Measurements from ENCODE around the gene HNF4A. TPM values are rescaled to one million over a fixed set of nuclear protein-coding genes. Genes with fewer than 3 reads are reported as not detected.

The HNF4A gene
- total RNA-seq, 2 donors from 2014 or later: 56.3 to 58.0 TPM

GRCh38 chr20:44429017-44429339 is 73.5 kb downstream of the HNF4A start:
- H3K4me1 ChIP-seq (ENCODE audit: control insufficient read depth, insufficient read depth, low read length): no peaks in the 10 kb centered on the region
- peaks cover 11% of the 10 kb centered on the region for H3K4me1 Mint-ChIP-seq
- 98% methylated on average over 2 of the region's 2 CpGs; no CpG with 5 or more reads in 1 of the 2 experiments for WGBS, 2 experiments (ENCODE audit: insufficient coverage in 1 of 2, insufficient read length in 1 of 2)
- H3K27ac Mint-ChIP-seq: no peak overlapping the region
- H3K27ac ChIP-seq (ENCODE audit: low read depth, low read length): no peak overlapping the region
- no peaks in the 10 kb centered on the region for H3K27me3 Mint-ChIP-seq (ENCODE audit: insufficient read depth)
- no peaks in the 10 kb centered on the region for H3K9me3 Mint-ChIP-seq
- H3K9ac ChIP-seq (ENCODE audit: extremely low read depth, low read length, poor library complexity, severe bottlenecking): no peak overlapping the region
- no peaks in the 10 kb centered on the region for H3K9me3 ChIP-seq (ENCODE audit: control insufficient read depth, low read length)
- TF ChIP-seq CTCF (conservative IDR thresholded peaks at IDR 0.05): no peak
- H3K4me3 Mint-ChIP-seq: no peak overlapping the region
- no peak for DNase-seq
- H3K36me3 Mint-ChIP-seq (ENCODE audit: low read depth): peaks cover 31% of the 10 kb centered on the region
- H3K27me3 ChIP-seq (ENCODE audit: control insufficient read depth, insufficient read depth, low read length, poor library complexity, severe bottlenecking): no peaks in the 10 kb centered on the region
- no peak overlapping the region for H3K4me3 ChIP-seq (ENCODE audit: low read length)
- peaks cover 42% of the 10 kb centered on the region for H3K36me3 ChIP-seq (ENCODE audit: control insufficient read depth, insufficient read depth, low read length)

GRCh38 chr20:44429419-44430269 is 74.1 kb downstream of the HNF4A start:
- Histone ChIP-seq H3K36me3 (ENCODE audit: control insufficient read depth, insufficient read depth, low read length) (peaks cover 36% of the 10 kb centered on the region), H3K9ac (ENCODE audit: extremely low read depth, low read length, poor library complexity, severe bottlenecking) (no peak overlapping the region), H3K9me3 (ENCODE audit: control insufficient read depth, low read length) (no peaks in the 10 kb centered on the region), H3K4me3 (ENCODE audit: low read length) (no peak overlapping the region), H3K4me1 (ENCODE audit: control insufficient read depth, insufficient read depth, low read length) (no peaks in the 10 kb centered on the region), H3K27me3 (ENCODE audit: control insufficient read depth, insufficient read depth, low read length, poor library complexity, severe bottlenecking) (no peaks in the 10 kb centered on the region), H3K27ac (ENCODE audit: low read depth, low read length) (no peak overlapping the region)
- no peak for DNase-seq
- WGBS, 2 experiments (ENCODE audit: insufficient coverage in 1 of 2, insufficient read length in 1 of 2): 92% methylated on average over 9 to 17 of the region's 17 CpGs
- H3K4me1 Mint-ChIP-seq: peaks cover 11% of the 10 kb centered on the region
- no peak for TF ChIP-seq CTCF (conservative IDR thresholded peaks at IDR 0.05)
- H3K27me3 Mint-ChIP-seq (ENCODE audit: insufficient read depth): no peaks in the 10 kb centered on the region
- no peak overlapping the region for H3K4me3 Mint-ChIP-seq
- H3K27ac Mint-ChIP-seq: no peak overlapping the region
- H3K36me3 Mint-ChIP-seq (ENCODE audit: low read depth): peaks cover 31% of the 10 kb centered on the region
- H3K9me3 Mint-ChIP-seq: no peaks in the 10 kb centered on the region

- no peaks in the 10 kb centered on the region for H3K9me3 Mint-ChIP-seq
- no peaks in the 10 kb centered on the region for H3K4me1 ChIP-seq (ENCODE audit: control insufficient read depth, insufficient read depth, low read length)
- H3K4me1 Mint-ChIP-seq: peaks cover 11% of the 10 kb centered on the region
- H3K27ac ChIP-seq (ENCODE audit: low read depth, low read length): no peak overlapping the region
- peaks cover 31% of the 10 kb centered on the region for H3K36me3 Mint-ChIP-seq (ENCODE audit: low read depth)
- H3K27me3 ChIP-seq (ENCODE audit: control insufficient read depth, insufficient read depth, low read length, poor library complexity, severe bottlenecking): no peaks in the 10 kb centered on the region
- no peaks in the 10 kb centered on the region for H3K9me3 ChIP-seq (ENCODE audit: control insufficient read depth, low read length)
- peaks cover 36% of the 10 kb centered on the region for H3K36me3 ChIP-seq (ENCODE audit: control insufficient read depth, insufficient read depth, low read length)
- H3K27ac Mint-ChIP-seq: no peak overlapping the region
- H3K4me3 ChIP-seq (ENCODE audit: low read length): no peak overlapping the region
- no peak overlapping the region for H3K9ac ChIP-seq (ENCODE audit: extremely low read depth, low read length, poor library complexity, severe bottlenecking)
- TF ChIP-seq CTCF (conservative IDR thresholded peaks at IDR 0.05): no peak
- no peaks in the 10 kb centered on the region for H3K27me3 Mint-ChIP-seq (ENCODE audit: insufficient read depth)
- WGBS, 2 experiments (ENCODE audit: insufficient coverage in 1 of 2, insufficient read length in 1 of 2): 94 to 100% methylated on average over 3 to 6 of the region's 7 CpGs
- DNase-seq: no peak
- no peak overlapping the region for H3K4me3 Mint-ChIP-seq
Measured at GRCh38 chr20:44430270-44431065, 75.0 kb downstream of the HNF4A start.
